OCI-LY7 (cell line): Measurements from ENCODE around the gene IL32. TPM values are rescaled to one million over a fixed set of nuclear protein-coding genes. Genes with fewer than 3 reads are reported as not detected.

Source experiments
- BruUV-seq: library from RNA; stranded (reverse); fragments of 400-500 nt; replicated peaks from 2 replicates; lab custom pipeline; 2021; lab: Mats Ljungman, UMichigan
- CTCF ChIA-PET: fragments of 300-600 bp; sonication (Branson Sonifier 250); formaldehyde crosslinking; loops from one replicate; lab custom pipeline; 2022; ENCODE audit warnings: antibody characterized with exemption; ENCODE audit not compliant: unreplicated experiment; lab: Charles Lee
- POLR2A ChIA-PET: fragments of 300-600 bp; sonication (Branson Sonifier 250); formaldehyde crosslinking; loops from one replicate; lab custom pipeline; 2022; ENCODE audit warnings: antibody characterized with exemption; lab: Charles Lee
- DNase-seq: peaks from one replicate; pipeline ENCODE4 v3.0.0-alpha.2; 2015; ENCODE audit warnings: low spot score
- H2AFZ ChIP-seq: fragments of 200-600 bp; sonication (generic), shearing (Covaris generic); 2 replicates; pipeline ENCODE4 v1.6.1; 2014; ENCODE audit warnings: mild to moderate bottlenecking, antibody characterized with exemption, low read length, moderate library complexity
- H3K27ac ChIP-seq: fragments of 200-600 bp; sonication (generic); 2 replicates; pipeline ENCODE4 v1.5.1; 2014; ENCODE audit warnings: mixed run types, low read depth, mild to moderate bottlenecking, moderate library complexity, low read length, inconsistent platforms; ENCODE audit not compliant: poor library complexity, severe bottlenecking
- H3K36me3 ChIP-seq: fragments of 200-600 bp; sonication (generic); 2 replicates; pipeline ENCODE4 v1.6.1; 2014; ENCODE audit warnings: mild to moderate bottlenecking, antibody characterized with exemption, low read length, moderate library complexity, mixed read lengths; ENCODE audit not compliant: insufficient read depth
- H3K4me1 ChIP-seq: fragments of 200-600 bp; sonication (generic); 2 replicates; pipeline ENCODE4 v1.5.1; 2014; ENCODE audit warnings: mild to moderate bottlenecking, low read length; ENCODE audit not compliant: insufficient read depth, poor library complexity, severe bottlenecking
- H3K4me2 ChIP-seq: fragments of 200-600 bp; sonication (generic); 2 replicates; pipeline ENCODE4 v1.6.1; 2014; ENCODE audit warnings: mild to moderate bottlenecking, low read length
- H3K4me3 ChIP-seq: fragments of 200-600 bp; sonication (generic); 2 replicates; pipeline ENCODE4 v1.5.1; 2014; ENCODE audit warnings: mild to moderate bottlenecking, low read depth, low read length; ENCODE audit not compliant: poor library complexity, severe bottlenecking
- H3K79me2 ChIP-seq: fragments of 200-600 bp; sonication (generic); 2 replicates; pipeline ENCODE4 v1.6.1; 2016; ENCODE audit warnings: low read depth, mild to moderate bottlenecking, low read length, moderate library complexity, mixed read lengths; ENCODE audit not compliant: insufficient read depth
- H3K9me2 ChIP-seq: fragments of 200-600 bp; sonication (generic); 2 replicates; pipeline ENCODE4 v1.6.1; 2016; ENCODE audit warnings: mild to moderate bottlenecking, low read length, mixed read lengths; ENCODE audit not compliant: insufficient read depth
- H3K9me3 ChIP-seq: fragments of 200-600 bp; sonication (generic); 2 replicates; pipeline ENCODE4 v1.6.1; 2014; ENCODE audit warnings: mild to moderate bottlenecking, mixed run types, low read length, mixed read lengths
- H4K20me1 ChIP-seq: fragments of 200-600 bp; sonication (generic); 2 replicates; pipeline ENCODE4 v1.6.1; 2014; ENCODE audit warnings: mild to moderate bottlenecking, antibody characterized with exemption, low read length, moderate library complexity, mixed read lengths; ENCODE audit not compliant: insufficient read depth
- CTCF ChIP-seq: fragments of 200-600 bp; sonication (generic); conservative IDR thresholded peaks from 2 replicates; pipeline ENCODE4 v1.5.1; 2014; ENCODE audit warnings: mild to moderate bottlenecking, antibody characterized with exemption, low read length, moderate library complexity, mixed read lengths
- EZH2phosphoT487 ChIP-seq: fragments of 200-600 bp; sonication (generic); IDR thresholded peaks from 2 replicates; pipeline ENCODE4 v1.6.1; 2018; ENCODE audit warnings: low read depth, borderline replicate concordance, mild to moderate bottlenecking, mixed run types, antibody characterized with exemption, low read length, moderate library complexity, mixed read lengths
- intact Hi-C: fragments of 100-400 bp; cut with micrococcal nuclease; formaldehyde crosslinking; loops from one replicate; pipeline ENCODE4 v1.10.0; 2022; ENCODE audit not compliant: unreplicated experiment
- total RNA-seq, 2 experiments: library from RNA; depleted of rRNA in 1 of 2; stranded (reverse); fragments of >200 nt in 1 of 2; shearing (Covaris generic) in 1 of 2; gene quantifications; 2 replicates each; pipeline ENCODE4 v1.2.3, GENCODE V29; 2014 to 2022

IL32 gene
- total RNA-seq, 2 experiments from 2014 or later = not detected

- Histone ChIP-seq H3K4me3 (peak overlapping the region; percentile 76), H3K27ac (no peak overlapping the region), H3K36me3 (no peaks in the 10 kb centered on the region), H4K20me1 (no peaks in the 10 kb centered on the region), H3K4me2 (peak overlapping the region; percentile 75), H3K9me2 (no peaks in the 10 kb centered on the region), H3K79me2 (no peaks in the 10 kb centered on the region), H3K9me3 (no peaks in the 10 kb centered on the region), H2AFZ (peak overlapping the region; percentile 97), H3K4me1 (peaks cover 28% of the 10 kb centered on the region)
- ChIA-PET CTCF (interaction anchor here (0.6 to 1.9 kb wide), 4 partner anchors 26 to 75 kb away, joined by 3 to 12 read pairs (median 7); partner anchors contain the start of gene ZNF213), POLR2A (no interaction called here)
- no peak for DNase-seq
- TF ChIP-seq CTCF (no peak), EZH2phosphoT487 (no peak)
- intact Hi-C loops = loop anchor here (1.0 to 2.0 kb wide), 5 partner anchors 16 to 107 kb away; no protein-coding TSS in a partner anchor
- no TSS peak for BruUV-seq
Measured at GRCh38 chr16:3059723-3060242, 5.7 kb upstream of the IL32 start.

- DNase-seq = no peak
- H3K9me2 ChIP-seq = no peaks in the 10 kb centered on the region
- H2AFZ ChIP-seq = no peak overlapping the region
- H3K4me3 ChIP-seq = no peak overlapping the region
- H3K4me1 ChIP-seq = peaks cover 20% of the 10 kb centered on the region
- H3K79me2 ChIP-seq = no peaks in the 10 kb centered on the region
- no TSS peak for BruUV-seq
- intact Hi-C loops = no loop called here
- H3K36me3 ChIP-seq = no peaks in the 10 kb centered on the region
- POLR2A ChIA-PET = no interaction called here
- CTCF ChIA-PET = no interaction called here
- H3K4me2 ChIP-seq = no peak overlapping the region
- no peaks in the 10 kb centered on the region for H3K9me3 ChIP-seq
- no peak for TF ChIP-seq CTCF
- no peak for TF ChIP-seq EZH2phosphoT487
- no peak overlapping the region for H3K27ac ChIP-seq
- H4K20me1 ChIP-seq = no peaks in the 10 kb centered on the region
Measured at GRCh38 chr16:3060339-3061127, 4.9 kb upstream of the IL32 start.

GRCh38 chr16:3062553-3062952 lies 2.9 kb upstream of the IL32 start:
- ChIA-PET CTCF (no interaction called here), POLR2A (interaction anchor here (1.4 kb wide), 1 partner anchor 15 kb away, joined by 3 read pairs; no protein-coding TSS in a partner anchor)
- Histone ChIP-seq H4K20me1 (no peaks in the 10 kb centered on the region), H2AFZ (no peak overlapping the region), H3K9me2 (no peaks in the 10 kb centered on the region), H3K9me3 (no peaks in the 10 kb centered on the region), H3K4me1 (peaks cover 11% of the 10 kb centered on the region), H3K27ac (no peak overlapping the region), H3K36me3 (no peaks in the 10 kb centered on the region), H3K79me2 (no peaks in the 10 kb centered on the region), H3K4me2 (no peak overlapping the region), H3K4me3 (no peak overlapping the region)
- no peak for TF ChIP-seq CTCF
- no peak for TF ChIP-seq EZH2phosphoT487
- no TSS peak for BruUV-seq
- intact Hi-C loops = no loop called here
- DNase-seq = no peak
